ENCODE measurements around the gene LIN28B.

The LIN28B gene

DNA sequence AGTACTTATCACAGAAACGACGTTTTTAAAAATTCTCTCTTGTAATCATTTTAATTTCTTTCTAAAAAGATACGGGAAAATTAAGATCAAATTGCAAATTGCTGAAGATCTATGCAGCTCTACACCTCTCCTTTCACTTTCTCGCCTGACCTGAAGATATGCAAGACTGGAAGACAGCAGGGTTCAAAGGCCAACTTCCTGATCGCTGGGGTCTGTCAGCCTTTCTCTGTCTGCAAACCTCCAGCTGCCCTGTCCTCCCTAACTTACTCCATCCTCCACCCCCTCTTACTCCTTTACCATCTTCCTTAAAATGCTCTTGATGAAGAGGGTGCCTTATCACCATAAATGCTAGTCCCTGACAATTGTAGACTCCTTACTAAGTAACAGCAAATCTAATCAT, 159.2 kb downstream of the LIN28B start:
- Histone ChIP-seq H3K27me3 (ENCODE audit: insufficient read depth, poor library complexity, severe bottlenecking) (no peaks in the 10 kb centered on the region), H3K36me3 (ENCODE audit: low read depth) (peaks cover 28% of the 10 kb centered on the region), H3K4me3 (ENCODE audit: severe bottlenecking) (no peak overlapping the region), H3K9me3 (ENCODE audit: severe bottlenecking) (no peaks in the 10 kb centered on the region), H3K4me1 (ENCODE audit: insufficient read depth, poor library complexity, severe bottlenecking) (no peaks in the 10 kb centered on the region), H3K27ac (ENCODE audit: poor library complexity, severe bottlenecking) (no peak overlapping the region)
- no peak for TF ChIP-seq CTCF (IDR thresholded peaks at IDR 0.05; ENCODE audit: poor library complexity, severe bottlenecking)
- ATAC-seq (ENCODE audit: low read depth) (no peak), DNase-seq (ENCODE audit: low spot score) (no peak)

DNA sequence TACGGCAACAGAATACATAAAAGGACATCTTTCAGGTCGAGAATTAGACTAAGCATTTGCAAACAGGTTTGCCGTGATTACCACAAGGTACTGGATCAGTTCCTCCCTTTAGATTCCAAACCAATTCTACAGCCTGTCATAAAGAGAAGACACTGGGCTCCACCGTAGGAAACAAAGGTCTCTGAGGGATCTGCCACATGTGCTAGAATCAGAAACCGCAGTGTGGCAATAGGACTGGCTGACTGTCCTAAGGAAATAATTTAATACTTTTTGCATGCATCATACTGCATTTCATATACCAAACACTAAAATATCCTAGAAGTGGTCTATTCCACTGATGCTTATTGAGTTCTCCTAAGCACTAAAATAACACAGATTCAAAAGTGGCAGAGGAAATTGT, 163.7 kb downstream of the LIN28B start:
- TF ChIP-seq CTCF (IDR thresholded peaks at IDR 0.05; ENCODE audit: poor library complexity, severe bottlenecking), result no peak
- no peaks in the 10 kb centered on the region for H3K4me1 ChIP-seq (ENCODE audit: insufficient read depth, poor library complexity, severe bottlenecking)
- H3K4me3 ChIP-seq (ENCODE audit: severe bottlenecking), result no peak overlapping the region
- DNase-seq (ENCODE audit: low spot score) (no peak), ATAC-seq (ENCODE audit: low read depth) (no peak)
- H3K9me3 ChIP-seq (ENCODE audit: severe bottlenecking), result no peaks in the 10 kb centered on the region
- H3K27me3 ChIP-seq (ENCODE audit: insufficient read depth, poor library complexity, severe bottlenecking), result no peaks in the 10 kb centered on the region
- H3K36me3 ChIP-seq (ENCODE audit: low read depth), result peaks cover 36% of the 10 kb centered on the region
- H3K27ac ChIP-seq (ENCODE audit: poor library complexity, severe bottlenecking), result no peak overlapping the region

DNA sequence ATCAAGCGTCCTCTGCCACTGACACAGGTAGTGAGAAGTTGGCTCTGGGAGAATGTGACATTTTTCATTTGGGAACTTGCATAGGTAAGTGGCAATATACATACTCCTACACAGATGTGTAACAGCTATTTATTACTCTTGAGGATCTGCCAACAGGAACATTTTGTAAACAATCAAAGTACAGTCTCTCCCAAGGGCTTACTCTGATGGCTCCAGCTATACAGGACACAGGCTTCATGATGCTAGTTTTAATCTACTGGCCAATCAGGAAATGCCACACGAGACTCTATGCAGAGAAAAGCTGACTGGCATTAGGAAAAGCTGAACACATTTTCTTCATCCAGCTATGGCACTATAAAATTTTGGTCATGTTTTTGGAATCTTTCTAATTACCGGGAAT, 165.1 kb downstream of the LIN28B start:
- Histone ChIP-seq H3K27ac (ENCODE audit: poor library complexity, severe bottlenecking) (no peak overlapping the region), H3K36me3 (ENCODE audit: low read depth) (peaks cover 23% of the 10 kb centered on the region), H3K9me3 (ENCODE audit: severe bottlenecking) (no peaks in the 10 kb centered on the region), H3K27me3 (ENCODE audit: insufficient read depth, poor library complexity, severe bottlenecking) (no peaks in the 10 kb centered on the region), H3K4me1 (ENCODE audit: insufficient read depth, poor library complexity, severe bottlenecking) (no peaks in the 10 kb centered on the region), H3K4me3 (ENCODE audit: severe bottlenecking) (no peak overlapping the region)
- TF ChIP-seq CTCF (IDR thresholded peaks at IDR 0.05; ENCODE audit: poor library complexity, severe bottlenecking), result no peak
- DNase-seq (ENCODE audit: low spot score), result no peak
- ATAC-seq (ENCODE audit: low read depth), result no peak

DNA sequence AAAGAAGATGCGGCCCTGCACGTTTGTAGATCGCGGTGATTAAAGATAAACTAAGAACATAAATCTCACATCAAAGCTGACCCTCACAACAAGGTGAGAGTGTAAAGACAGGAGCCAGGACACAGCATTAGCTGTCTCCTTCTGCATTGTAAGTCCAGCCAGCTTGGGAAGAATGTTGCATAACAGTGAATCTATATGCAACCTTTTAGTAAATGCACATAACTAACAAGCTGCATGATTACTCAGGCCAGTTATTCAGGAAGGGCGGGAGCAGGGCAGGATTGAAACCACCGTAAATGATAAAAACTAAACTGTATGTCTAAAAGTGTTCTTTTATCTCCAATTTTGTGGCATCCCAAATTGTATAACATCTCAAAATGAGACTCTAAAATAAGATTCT, 165.8 kb downstream of the LIN28B start:
- H3K4me3 ChIP-seq (ENCODE audit: severe bottlenecking), result no peak overlapping the region
- no peaks in the 10 kb centered on the region for H3K27me3 ChIP-seq (ENCODE audit: insufficient read depth, poor library complexity, severe bottlenecking)
- H3K4me1 ChIP-seq (ENCODE audit: insufficient read depth, poor library complexity, severe bottlenecking), result no peaks in the 10 kb centered on the region
- no peak for TF ChIP-seq CTCF (IDR thresholded peaks at IDR 0.05; ENCODE audit: poor library complexity, severe bottlenecking)
- no peak overlapping the region for H3K27ac ChIP-seq (ENCODE audit: poor library complexity, severe bottlenecking)
- DNase-seq (ENCODE audit: low spot score) (no peak), ATAC-seq (ENCODE audit: low read depth) (no peak)
- H3K36me3 ChIP-seq (ENCODE audit: low read depth), result peaks cover 22% of the 10 kb centered on the region
- H3K9me3 ChIP-seq (ENCODE audit: severe bottlenecking), result no peaks in the 10 kb centered on the region

All from RWPE2 (cell line).